HepG2 (cell line): ENCODE data around the gene SSBP4. TPM values are rescaled to one million over a fixed set of nuclear protein-coding genes. Genes with fewer than 3 reads are reported as not detected.

Experiments used
- ADNP ChIP-seq: sonication (generic); formaldehyde crosslinking; IDR thresholded peaks from 2 replicates; pipeline ENCODE4 v1.4.0; 2020; ENCODE audit warnings: missing genetic modification reagents
- CHD2 ChIP-seq: IDR thresholded peaks from 2 replicates; pipeline ENCODE4 v1.6.1; 2011; ENCODE audit warnings: low read depth, low read length, improper control_type of control experiment
- FOSL1 ChIP-seq: sonication (generic); formaldehyde crosslinking; IDR thresholded peaks from 2 replicates; pipeline ENCODE4 v1.9.0; 2021; ENCODE audit warnings: missing genetic modification reagents, borderline replicate concordance
- HOXA3 ChIP-seq: sonication (generic); formaldehyde crosslinking; IDR thresholded peaks from 2 replicates; pipeline ENCODE4 v1.5.0; 2020; ENCODE audit warnings: missing genetic modification reagents
- JUND ChIP-seq: sonication (generic); formaldehyde crosslinking; IDR thresholded peaks from 2 replicates; pipeline ENCODE4 v1.8.0; 2022; ENCODE audit warnings: mild to moderate bottlenecking, missing genetic modification reagents
- MTF2 ChIP-seq: sonication (generic); formaldehyde crosslinking; IDR thresholded peaks from 2 replicates; pipeline ENCODE4 v1.5.0; 2020; ENCODE audit warnings: missing genetic modification reagents, borderline replicate concordance
- NFIC ChIP-seq: IDR thresholded peaks from 2 replicates; pipeline ENCODE4 v1.6.1; 2012; ENCODE audit warnings: mild to moderate bottlenecking, low read length, inconsistent platforms
- PAF1 ChIP-seq: IDR thresholded peaks from 2 replicates; pipeline ENCODE4 v1.6.1; 2016; ENCODE audit warnings: missing genetic modification reagents, missing compliant biosample characterization
- RARG ChIP-seq: sonication (generic); formaldehyde crosslinking; IDR thresholded peaks from 2 replicates; pipeline ENCODE4 v1.4.0; 2020; ENCODE audit warnings: low read depth, mild to moderate bottlenecking, missing genetic modification reagents
- SIX4 ChIP-seq: sonication (generic); formaldehyde crosslinking; IDR thresholded peaks from 2 replicates; pipeline ENCODE4 v1.4.0; 2020; ENCODE audit warnings: missing genetic modification reagents
- ZNF329 ChIP-seq: sonication (generic); formaldehyde crosslinking; IDR thresholded peaks from 2 replicates; pipeline ENCODE4 v1.9.0; 2021; ENCODE audit warnings: low read depth, mild to moderate bottlenecking, missing genetic modification reagents
- ZNF431 ChIP-seq: sonication (generic); formaldehyde crosslinking; IDR thresholded peaks from 2 replicates; pipeline ENCODE4 v1.9.0; 2022; ENCODE audit warnings: missing genetic modification reagents, low read depth, mild to moderate bottlenecking, borderline replicate concordance
- ZNF530 ChIP-seq: sonication (generic); formaldehyde crosslinking; IDR thresholded peaks from 2 replicates; pipeline ENCODE4 v1.5.0; 2020; ENCODE audit warnings: low read depth, mild to moderate bottlenecking, missing genetic modification reagents
- ZNF569 ChIP-seq: sonication (generic); formaldehyde crosslinking; IDR thresholded peaks from 2 replicates; pipeline ENCODE4 v1.5.0; 2020; ENCODE audit warnings: mild to moderate bottlenecking, missing genetic modification reagents, moderate library complexity, borderline replicate concordance
- polyA plus RNA-seq, 8 experiments: library from polyadenylated mRNA; depleted of rRNA in 3 of 8; stranded (reverse) in 7 of 8; unstranded in 1 of 8; fragments of >200 nt; fragmentation: Illumina TruSeq in 4 of 8; extraction: Trizol in 4 of 8; gene quantifications; 2 replicates each; pipeline versions ENCODE4 v1.2.1 to v1.2.3, GENCODE V29; 2011 to 2016; ENCODE audit warnings: low read depth in 4 of 8, missing spikeins in 1 of 8, mixed read lengths in 1 of 8; ENCODE audit not compliant: insufficient read depth in 1 of 8
- total RNA-seq, 5 experiments: library from RNA; depleted of rRNA; stranded (reverse); fragments of >200 nt; fragmentation: Illumina TruSeq; extraction: Trizol; gene quantifications; 2 replicates each; pipeline ENCODE4 v1.2.3, GENCODE V29; 2016; ENCODE audit warnings: low read depth in 1 of 5
- TF ChIP-seq, protein P1 (sequence below): sonication (generic); formaldehyde crosslinking; IDR thresholded peaks from 2 replicates; pipeline ENCODE4 v1.4.0; 2020; ENCODE audit warnings: missing genetic modification reagents
- TF ChIP-seq, protein P2 (sequence below): sonication (generic); formaldehyde crosslinking; IDR thresholded peaks from 2 replicates; pipeline ENCODE4 v1.5.0; 2020; ENCODE audit warnings: mild to moderate bottlenecking, missing genetic modification reagents
- TF ChIP-seq, protein P3 (sequence below): sonication (generic); formaldehyde crosslinking; IDR thresholded peaks from 2 replicates; pipeline ENCODE4 v1.4.0; 2020; ENCODE audit warnings: missing genetic modification reagents
- TF ChIP-seq, protein P4 (sequence below): sonication (generic); formaldehyde crosslinking; conservative IDR thresholded peaks from 2 replicates; pipeline ENCODE4 v1.4.0; 2020; ENCODE audit warnings: mild to moderate bottlenecking, missing genetic modification reagents, moderate library complexity
- TF ChIP-seq, protein P5 (sequence below): sonication (generic); formaldehyde crosslinking; IDR thresholded peaks from 2 replicates; pipeline ENCODE4 v1.4.0; 2020; ENCODE audit warnings: missing genetic modification reagents

Gene SSBP4
- total and polyA plus RNA-seq, 2 of the 13 experiments (the other 11 are each of a cell fraction or from before 2014, with no cell fraction given) = 20.8 to 39.5 TPM

DNA sequence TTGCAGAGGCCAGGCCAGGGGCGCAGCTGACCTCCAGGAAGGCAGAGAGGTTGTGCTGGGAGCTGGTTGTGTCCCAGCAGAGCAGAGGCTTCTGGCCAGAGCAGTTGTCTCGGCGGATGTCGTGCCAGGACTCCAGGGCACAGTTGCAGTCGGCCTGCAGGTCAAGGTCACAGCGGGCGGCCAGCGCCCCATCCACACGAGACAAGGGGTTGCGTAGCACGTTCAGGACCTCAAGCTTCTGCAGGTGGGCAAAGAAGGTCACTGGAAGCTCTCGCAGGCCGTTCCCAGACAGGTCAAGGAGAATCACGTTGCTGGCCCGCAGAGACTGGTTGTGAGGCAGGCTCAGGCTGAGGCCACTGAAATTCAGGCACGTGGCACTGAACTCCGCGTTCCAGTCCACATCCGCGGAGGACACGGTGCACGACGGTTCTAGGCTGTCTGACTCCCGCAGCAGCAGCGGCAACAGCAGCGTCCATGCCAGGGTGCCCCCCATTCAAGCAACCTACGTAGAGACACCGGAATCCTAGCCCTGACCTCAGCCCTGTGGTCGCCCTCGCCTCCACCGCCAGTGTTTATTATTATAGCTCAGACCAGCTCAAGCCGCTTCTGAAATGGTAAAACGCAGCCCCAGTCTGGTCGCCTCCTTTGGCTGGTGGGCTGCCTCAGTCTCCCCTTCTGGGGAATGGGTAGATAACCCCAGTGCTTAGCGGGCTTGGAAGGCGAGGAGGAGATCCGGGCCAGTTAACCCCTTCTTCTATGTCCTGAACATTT is 22.5 kb upstream of the SSBP4 start (continued):
- TF ChIP-seq, protein P1, sequence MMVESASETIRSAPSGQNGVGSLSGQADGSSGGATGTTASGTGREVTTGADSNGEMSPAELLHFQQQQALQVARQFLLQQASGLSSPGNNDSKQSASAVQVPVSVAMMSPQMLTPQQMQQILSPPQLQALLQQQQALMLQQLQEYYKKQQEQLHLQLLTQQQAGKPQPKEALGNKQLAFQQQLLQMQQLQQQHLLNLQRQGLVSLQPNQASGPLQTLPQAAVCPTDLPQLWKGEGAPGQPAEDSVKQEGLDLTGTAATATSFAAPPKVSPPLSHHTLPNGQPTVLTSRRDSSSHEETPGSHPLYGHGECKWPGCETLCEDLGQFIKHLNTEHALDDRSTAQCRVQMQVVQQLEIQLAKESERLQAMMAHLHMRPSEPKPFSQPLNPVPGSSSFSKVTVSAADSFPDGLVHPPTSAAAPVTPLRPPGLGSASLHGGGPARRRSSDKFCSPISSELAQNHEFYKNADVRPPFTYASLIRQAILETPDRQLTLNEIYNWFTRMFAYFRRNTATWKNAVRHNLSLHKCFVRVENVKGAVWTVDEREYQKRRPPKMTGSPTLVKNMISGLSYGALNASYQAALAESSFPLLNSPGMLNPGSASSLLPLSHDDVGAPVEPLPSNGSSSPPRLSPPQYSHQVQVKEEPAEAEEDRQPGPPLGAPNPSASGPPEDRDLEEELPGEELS (CRISPR knock-in tag) = no peak
- TF ChIP-seq HOXA3 (CRISPR knock-in tag) (no peak; the same call in 1 of the 2 replicates), ADNP (CRISPR knock-in tag) (no peak), NFIC (no peak), ZNF329 (no peak), FOSL1 (CRISPR knock-in tag) (no peak), CHD2 (no peak), ZNF569 (CRISPR knock-in tag) (no peak), MTF2 (CRISPR knock-in tag) (no peak), ZNF431 (CRISPR knock-in tag) (no peak), PAF1 (CRISPR knock-in tag) (no peak), ZNF530 (CRISPR knock-in tag) (no peak), JUND (CRISPR knock-in tag) (no peak), RARG (CRISPR knock-in tag) (no peak), SIX4 (CRISPR knock-in tag) (no peak)
- TF ChIP-seq, protein P2, sequence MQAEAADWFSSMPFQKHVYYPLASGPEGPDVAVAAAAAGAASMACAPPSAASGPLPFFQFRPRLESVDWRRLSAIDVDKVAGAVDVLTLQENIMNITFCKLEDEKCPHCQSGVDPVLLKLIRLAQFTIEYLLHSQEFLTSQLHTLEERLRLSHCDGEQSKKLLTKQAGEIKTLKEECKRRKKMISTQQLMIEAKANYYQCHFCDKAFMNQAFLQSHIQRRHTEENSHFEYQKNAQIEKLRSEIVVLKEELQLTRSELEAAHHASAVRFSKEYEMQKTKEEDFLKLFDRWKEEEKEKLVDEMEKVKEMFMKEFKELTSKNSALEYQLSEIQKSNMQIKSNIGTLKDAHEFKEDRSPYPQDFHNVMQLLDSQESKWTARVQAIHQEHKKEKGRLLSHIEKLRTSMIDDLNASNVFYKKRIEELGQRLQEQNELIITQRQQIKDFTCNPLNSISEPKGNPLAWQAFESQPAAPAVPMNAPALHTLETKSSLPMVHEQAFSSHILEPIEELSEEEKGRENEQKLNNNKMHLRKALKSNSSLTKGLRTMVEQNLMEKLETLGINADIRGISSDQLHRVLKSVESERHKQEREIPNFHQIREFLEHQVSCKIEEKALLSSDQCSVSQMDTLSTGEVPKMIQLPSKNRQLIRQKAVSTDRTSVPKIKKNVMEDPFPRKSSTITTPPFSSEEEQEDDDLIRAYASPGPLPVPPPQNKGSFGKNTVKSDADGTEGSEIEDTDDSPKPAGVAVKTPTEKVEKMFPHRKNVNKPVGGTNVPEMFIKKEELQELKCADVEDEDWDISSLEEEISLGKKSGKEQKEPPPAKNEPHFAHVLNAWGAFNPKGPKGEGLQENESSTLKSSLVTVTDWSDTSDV (CRISPR knock-in tag) = no peak
- TF ChIP-seq, protein P3, sequence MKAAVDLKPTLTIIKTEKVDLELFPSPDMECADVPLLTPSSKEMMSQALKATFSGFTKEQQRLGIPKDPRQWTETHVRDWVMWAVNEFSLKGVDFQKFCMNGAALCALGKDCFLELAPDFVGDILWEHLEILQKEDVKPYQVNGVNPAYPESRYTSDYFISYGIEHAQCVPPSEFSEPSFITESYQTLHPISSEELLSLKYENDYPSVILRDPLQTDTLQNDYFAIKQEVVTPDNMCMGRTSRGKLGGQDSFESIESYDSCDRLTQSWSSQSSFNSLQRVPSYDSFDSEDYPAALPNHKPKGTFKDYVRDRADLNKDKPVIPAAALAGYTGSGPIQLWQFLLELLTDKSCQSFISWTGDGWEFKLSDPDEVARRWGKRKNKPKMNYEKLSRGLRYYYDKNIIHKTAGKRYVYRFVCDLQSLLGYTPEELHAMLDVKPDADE (CRISPR knock-in tag) = no peak
- TF ChIP-seq, protein P4, sequence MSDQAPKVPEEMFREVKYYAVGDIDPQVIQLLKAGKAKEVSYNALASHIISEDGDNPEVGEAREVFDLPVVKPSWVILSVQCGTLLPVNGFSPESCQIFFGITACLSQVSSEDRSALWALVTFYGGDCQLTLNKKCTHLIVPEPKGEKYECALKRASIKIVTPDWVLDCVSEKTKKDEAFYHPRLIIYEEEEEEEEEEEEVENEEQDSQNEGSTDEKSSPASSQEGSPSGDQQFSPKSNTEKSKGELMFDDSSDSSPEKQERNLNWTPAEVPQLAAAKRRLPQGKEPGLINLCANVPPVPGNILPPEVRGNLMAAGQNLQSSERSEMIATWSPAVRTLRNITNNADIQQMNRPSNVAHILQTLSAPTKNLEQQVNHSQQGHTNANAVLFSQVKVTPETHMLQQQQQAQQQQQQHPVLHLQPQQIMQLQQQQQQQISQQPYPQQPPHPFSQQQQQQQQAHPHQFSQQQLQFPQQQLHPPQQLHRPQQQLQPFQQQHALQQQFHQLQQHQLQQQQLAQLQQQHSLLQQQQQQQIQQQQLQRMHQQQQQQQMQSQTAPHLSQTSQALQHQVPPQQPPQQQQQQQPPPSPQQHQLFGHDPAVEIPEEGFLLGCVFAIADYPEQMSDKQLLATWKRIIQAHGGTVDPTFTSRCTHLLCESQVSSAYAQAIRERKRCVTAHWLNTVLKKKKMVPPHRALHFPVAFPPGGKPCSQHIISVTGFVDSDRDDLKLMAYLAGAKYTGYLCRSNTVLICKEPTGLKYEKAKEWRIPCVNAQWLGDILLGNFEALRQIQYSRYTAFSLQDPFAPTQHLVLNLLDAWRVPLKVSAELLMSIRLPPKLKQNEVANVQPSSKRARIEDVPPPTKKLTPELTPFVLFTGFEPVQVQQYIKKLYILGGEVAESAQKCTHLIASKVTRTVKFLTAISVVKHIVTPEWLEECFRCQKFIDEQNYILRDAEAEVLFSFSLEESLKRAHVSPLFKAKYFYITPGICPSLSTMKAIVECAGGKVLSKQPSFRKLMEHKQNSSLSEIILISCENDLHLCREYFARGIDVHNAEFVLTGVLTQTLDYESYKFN (CRISPR knock-in tag) = peak; percentile 26; the same call in 1 of the 2 replicates
- TF ChIP-seq, protein P5, sequence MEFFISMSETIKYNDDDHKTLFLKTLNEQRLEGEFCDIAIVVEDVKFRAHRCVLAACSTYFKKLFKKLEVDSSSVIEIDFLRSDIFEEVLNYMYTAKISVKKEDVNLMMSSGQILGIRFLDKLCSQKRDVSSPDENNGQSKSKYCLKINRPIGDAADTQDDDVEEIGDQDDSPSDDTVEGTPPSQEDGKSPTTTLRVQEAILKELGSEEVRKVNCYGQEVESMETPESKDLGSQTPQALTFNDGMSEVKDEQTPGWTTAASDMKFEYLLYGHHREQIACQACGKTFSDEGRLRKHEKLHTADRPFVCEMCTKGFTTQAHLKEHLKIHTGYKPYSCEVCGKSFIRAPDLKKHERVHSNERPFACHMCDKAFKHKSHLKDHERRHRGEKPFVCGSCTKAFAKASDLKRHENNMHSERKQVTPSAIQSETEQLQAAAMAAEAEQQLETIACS (CRISPR knock-in tag) = no peak
